ENCODE results near the gene CSAD.

Gene CSAD

GRCh38 chr12:53198486-53199110, 17.9 kb upstream of the CSAD start:
- DNase-seq = peak; percentile 53

- no peak for DNase-seq
Measured at GRCh38 chr12:53197011-53197640, 16.4 kb upstream of the CSAD start.

GRCh38 chr12:53196486-53196885, 15.8 kb upstream of the CSAD start:
- no peak for DNase-seq

- no peak for DNase-seq
Measured at GRCh38 chr12:53195516-53196420, 15.0 kb upstream of the CSAD start.

GRCh38 chr12:53194973-53195372, 14.2 kb upstream of the CSAD start:
- no peak for DNase-seq

GRCh38 chr12:53193985-53194716, 13.4 kb upstream of the CSAD start:
- DNase-seq = no peak

- no peak for DNase-seq
Measured at GRCh38 chr12:53193040-53193439, 12.3 kb upstream of the CSAD start.

- DNase-seq = no peak
Measured at GRCh38 chr12:53192531-53193021, 11.9 kb upstream of the CSAD start.

GRCh38 chr12:53191885-53192530, 11.3 kb upstream of the CSAD start:
- no peak for DNase-seq

- no peak for DNase-seq
Measured at GRCh38 chr12:53191096-53191884, 10.6 kb upstream of the CSAD start.

GRCh38 chr12:53190108-53190729, 9.5 kb upstream of the CSAD start:
- DNase-seq = peak; percentile 56

GRCh38 chr12:53187145-53187899, 6.6 kb upstream of the CSAD start:
- no peak for DNase-seq

- no peak for DNase-seq
Measured at GRCh38 chr12:53186745-53187144, 6.0 kb upstream of the CSAD start.

GRCh38 chr12:53185582-53186153, 4.9 kb upstream of the CSAD start:
- no peak for DNase-seq

GRCh38 chr12:53184828-53185227, 4.1 kb upstream of the CSAD start:
- DNase-seq = no peak

GRCh38 chr12:53182903-53183302, 2.2 kb upstream of the CSAD start:
- no peak for DNase-seq

- no peak for DNase-seq
Measured at GRCh38 chr12:53181935-53182334, 1.2 kb upstream of the CSAD start.

GRCh38 chr12:53180931-53181645, 363 bp upstream of the CSAD start:
- DNase-seq = peak; percentile 89

GRCh38 chr12:53179687-53180219, 972 bp downstream of the CSAD start:
- DNase-seq = no peak

Measured in activated CD4-positive, alpha-beta T cell treated with anti-CD3 and anti-CD28 coated beads, Interleukin-10, Interleukin-2, amounts not matched to agents 100 ng/mL and 50 ng/mL, durations not matched to agents 16 hours and 8 hours (primary cell).